Endodermal cell (in vitro differentiated cells): ENCODE measurements around the gene ZNF407. TPM values are rescaled to one million over a fixed set of nuclear protein-coding genes. Genes with fewer than 3 reads are reported as not detected.

Source experiments
- DNase-seq: peaks from one replicate; pipeline ENCODE4 v3.0.0-alpha.2; 2017
- H3K27ac ChIP-seq: 2 replicates; pipeline ENCODE4 v1.5.1; 2013; ENCODE audit warnings: mild to moderate bottlenecking, low read depth, low read length, moderate library complexity
- H3K27me3 ChIP-seq: 2 replicates; pipeline ENCODE4 v1.6.1; 2013; ENCODE audit warnings: mild to moderate bottlenecking, low read length, moderate library complexity; ENCODE audit not compliant: insufficient read depth, control insufficient read depth, poor library complexity, severe bottlenecking
- H3K36me3 ChIP-seq: 2 replicates; pipeline ENCODE4 v1.7.0; 2013; ENCODE audit warnings: mild to moderate bottlenecking, low read length, moderate library complexity; ENCODE audit not compliant: control insufficient read depth, insufficient read depth
- H3K4me1 ChIP-seq: one replicate; pipeline ENCODE4 v1.7.0; 2013; ENCODE audit warnings: low read length; ENCODE audit not compliant: control insufficient read depth, insufficient read depth
- H3K4me3 ChIP-seq: 2 replicates; pipeline ENCODE4 v1.5.1; 2013; ENCODE audit warnings: mild to moderate bottlenecking, low read length, moderate library complexity
- H3K9ac ChIP-seq: 2 replicates; pipeline ENCODE4 v1.6.1; 2013; ENCODE audit warnings: mild to moderate bottlenecking, low read length, moderate library complexity; ENCODE audit not compliant: poor library complexity, severe bottlenecking; ENCODE audit errors: extremely low read depth
- H3K9me3 ChIP-seq: 2 replicates; pipeline ENCODE4 v1.6.1; 2013; ENCODE audit warnings: mild to moderate bottlenecking, low read length, moderate library complexity; ENCODE audit not compliant: control insufficient read depth
- H3K27ac Mint-ChIP-seq: 2 replicates; pipeline ENCODE4 v1.8.0; 2020; ENCODE audit warnings: mixed read lengths
- H3K27me3 Mint-ChIP-seq: 2 replicates; pipeline ENCODE4 v1.8.0; 2021; ENCODE audit warnings: mild to moderate bottlenecking, mixed read lengths; ENCODE audit not compliant: insufficient read depth
- H3K36me3 Mint-ChIP-seq: 2 replicates; pipeline ENCODE4 v1.8.0; 2020; ENCODE audit warnings: low read depth, mixed read lengths
- H3K4me1 Mint-ChIP-seq: 2 replicates; pipeline ENCODE4 v1.8.0; 2020; ENCODE audit warnings: mixed read lengths
- H3K4me3 Mint-ChIP-seq: 2 replicates; pipeline ENCODE4 v1.8.0; 2020; ENCODE audit warnings: mild to moderate bottlenecking, moderate library complexity, mixed read lengths
- H3K9me3 Mint-ChIP-seq: 2 replicates; pipeline ENCODE4 v1.8.0; 2020; ENCODE audit warnings: mild to moderate bottlenecking, mixed read lengths
- WGBS, 2 experiments: methylation state at CpG; one replicate each; pipeline versions ENCODE4 v1.1.5 to v1.1.7; 2013; ENCODE audit warnings: missing lambda C conversion rate in 2 of 2, mixed read lengths in 1 of 2; ENCODE audit not compliant: insufficient coverage in 1 of 2, insufficient read length in 1 of 2; 5-methylcytosine and 5-hydroxymethylcytosine counted together
- total RNA-seq, 2 donors: library from RNA; stranded (reverse); fragmentation: NEBNext Ultra II Directional in 1 of 2; extraction: Animal tissue kit (Norgen Biotek cat#: 25700) in 1 of 2; gene quantifications; 2 replicates in 1 of 2; 3 replicates in 1 of 2; pipeline ENCODE4 v1.2.1, GENCODE V29; 2021
- TF ChIP-seq, protein P1 (sequence below): fragments of 200-600 bp; sonication (generic); conservative IDR thresholded peaks from 2 replicates; pipeline ENCODE4 v1.5.0; 2021; ENCODE audit warnings: antibody characterized with exemption, mild to moderate bottlenecking

Gene ZNF407
- total RNA-seq, 2 donors from 2014 or later = 7.6 to 13.1 TPM

DNA sequence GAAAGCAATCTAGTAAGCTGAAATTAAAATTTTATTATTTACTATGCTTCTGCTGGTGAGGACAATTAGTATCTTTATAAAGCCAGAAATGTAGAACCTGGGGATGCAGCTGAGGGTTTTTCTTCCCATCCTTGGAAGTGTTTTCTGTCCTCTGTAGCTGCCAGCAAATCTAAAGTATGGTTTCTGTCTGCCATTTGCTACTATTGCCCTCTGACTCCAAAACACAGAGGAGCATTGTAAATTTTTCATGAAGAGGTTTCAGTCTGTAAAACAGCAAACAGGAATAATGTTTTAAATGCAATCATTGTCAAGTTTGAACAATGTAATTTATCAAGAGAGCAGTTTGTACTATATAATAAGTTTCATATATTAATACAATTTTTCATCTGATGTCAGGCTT is 258.8 kb downstream of the ZNF407 start:
- no peak for DNase-seq
- Histone ChIP-seq H3K36me3 (no peaks in the 10 kb centered on the region), H3K9ac (no peak overlapping the region), H3K4me3 (no peak overlapping the region), H3K27ac (peak overlapping the region; percentile 15), H3K9me3 (no peaks in the 10 kb centered on the region), H3K27me3 (no peaks in the 10 kb centered on the region), H3K4me1 (peaks cover 3% of the 10 kb centered on the region)
- H3K9me3 Mint-ChIP-seq = no peaks in the 10 kb centered on the region
- peaks cover 18% of the 10 kb centered on the region for H3K4me1 Mint-ChIP-seq
- H3K27me3 Mint-ChIP-seq = no peaks in the 10 kb centered on the region
- no peaks in the 10 kb centered on the region for H3K36me3 Mint-ChIP-seq
- H3K27ac Mint-ChIP-seq = no peak overlapping the region
- TF ChIP-seq, protein P1, sequence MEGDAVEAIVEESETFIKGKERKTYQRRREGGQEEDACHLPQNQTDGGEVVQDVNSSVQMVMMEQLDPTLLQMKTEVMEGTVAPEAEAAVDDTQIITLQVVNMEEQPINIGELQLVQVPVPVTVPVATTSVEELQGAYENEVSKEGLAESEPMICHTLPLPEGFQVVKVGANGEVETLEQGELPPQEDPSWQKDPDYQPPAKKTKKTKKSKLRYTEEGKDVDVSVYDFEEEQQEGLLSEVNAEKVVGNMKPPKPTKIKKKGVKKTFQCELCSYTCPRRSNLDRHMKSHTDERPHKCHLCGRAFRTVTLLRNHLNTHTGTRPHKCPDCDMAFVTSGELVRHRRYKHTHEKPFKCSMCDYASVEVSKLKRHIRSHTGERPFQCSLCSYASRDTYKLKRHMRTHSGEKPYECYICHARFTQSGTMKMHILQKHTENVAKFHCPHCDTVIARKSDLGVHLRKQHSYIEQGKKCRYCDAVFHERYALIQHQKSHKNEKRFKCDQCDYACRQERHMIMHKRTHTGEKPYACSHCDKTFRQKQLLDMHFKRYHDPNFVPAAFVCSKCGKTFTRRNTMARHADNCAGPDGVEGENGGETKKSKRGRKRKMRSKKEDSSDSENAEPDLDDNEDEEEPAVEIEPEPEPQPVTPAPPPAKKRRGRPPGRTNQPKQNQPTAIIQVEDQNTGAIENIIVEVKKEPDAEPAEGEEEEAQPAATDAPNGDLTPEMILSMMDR = no peak
- H3K4me3 Mint-ChIP-seq = no peak overlapping the region

GRCh38 chr18:74856928-74857327 is 259.3 kb downstream of the ZNF407 start:
- no peak overlapping the region for H3K4me3 Mint-ChIP-seq
- no peaks in the 10 kb centered on the region for H3K36me3 Mint-ChIP-seq
- H3K36me3 ChIP-seq = no peaks in the 10 kb centered on the region
- no peak overlapping the region for H3K27ac ChIP-seq
- no peaks in the 10 kb centered on the region for H3K9me3 Mint-ChIP-seq
- no peak overlapping the region for H3K27ac Mint-ChIP-seq
- H3K4me1 ChIP-seq = peaks cover 3% of the 10 kb centered on the region
- H3K27me3 Mint-ChIP-seq = no peaks in the 10 kb centered on the region
- H3K9ac ChIP-seq = no peak overlapping the region
- peaks cover 18% of the 10 kb centered on the region for H3K4me1 Mint-ChIP-seq
- no peaks in the 10 kb centered on the region for H3K27me3 ChIP-seq
- 89 to 98% methylated on average over 8 of the region's 8 CpGs for WGBS, 2 experiments
- no peak overlapping the region for H3K4me3 ChIP-seq
- TF ChIP-seq, protein P1 = no peak
- H3K9me3 ChIP-seq = no peaks in the 10 kb centered on the region
- DNase-seq = no peak

DNA sequence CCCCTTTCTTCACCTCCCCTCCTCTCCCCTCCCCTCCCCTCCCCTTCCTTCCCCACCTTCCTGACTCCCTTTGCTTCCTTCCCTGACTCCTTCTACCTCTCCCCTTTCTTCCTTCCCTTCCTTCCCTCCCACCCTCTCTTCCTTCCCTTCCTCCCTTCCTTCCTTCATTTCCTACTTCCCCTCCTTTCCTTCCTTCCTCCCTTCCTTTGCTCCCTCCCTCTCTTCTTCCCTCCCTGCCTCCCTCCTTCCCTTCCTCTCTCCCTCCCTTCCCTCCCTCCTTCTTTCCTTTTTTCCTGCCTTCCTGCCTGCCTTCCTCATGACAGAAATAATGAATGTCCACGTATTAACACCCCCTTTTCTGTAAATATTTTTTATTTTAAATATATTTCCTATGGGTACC is 260.2 kb downstream of the ZNF407 start:
- Mint-ChIP-seq H3K27ac (no peak overlapping the region), H3K9me3 (no peaks in the 10 kb centered on the region), H3K4me3 (no peak overlapping the region), H3K36me3 (no peaks in the 10 kb centered on the region), H3K4me1 (peaks cover 18% of the 10 kb centered on the region), H3K27me3 (no peaks in the 10 kb centered on the region)
- Histone ChIP-seq H3K27me3 (no peaks in the 10 kb centered on the region), H3K4me3 (no peak overlapping the region), H3K36me3 (no peaks in the 10 kb centered on the region), H3K27ac (no peak overlapping the region), H3K9ac (no peak overlapping the region), H3K9me3 (no peaks in the 10 kb centered on the region), H3K4me1 (peaks cover 3% of the 10 kb centered on the region)
- TF ChIP-seq, protein P1 = no peak
- no peak for DNase-seq
- 57% methylated on average over 1 of the region's 1 CpG; no CpG with 5 or more reads in 1 of the 2 experiments for WGBS, 2 experiments
